ENCODE results near the gene ACOX3.

DNA sequence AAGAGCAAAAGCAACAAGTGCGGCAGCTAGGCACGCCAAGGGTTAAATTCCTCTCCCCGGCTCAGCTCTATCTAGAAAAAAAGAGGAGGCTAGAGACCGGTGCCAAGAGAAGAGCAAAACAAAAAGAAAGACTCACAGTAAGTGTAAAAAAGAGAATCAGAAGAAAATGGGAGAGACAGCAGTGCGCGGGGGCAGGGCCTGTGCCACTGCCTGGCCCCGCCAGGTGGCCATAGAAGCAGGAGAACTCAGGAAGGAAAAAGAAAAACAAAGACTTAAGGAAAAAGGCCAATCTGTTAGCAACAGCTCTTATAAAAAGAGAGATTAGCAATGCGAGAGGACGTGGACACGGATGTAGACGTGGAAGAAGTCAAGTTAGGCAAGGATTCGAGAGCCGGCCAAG, 3.2 kb downstream of the ACOX3 start:
- TF ChIP-seq, protein P1, sequence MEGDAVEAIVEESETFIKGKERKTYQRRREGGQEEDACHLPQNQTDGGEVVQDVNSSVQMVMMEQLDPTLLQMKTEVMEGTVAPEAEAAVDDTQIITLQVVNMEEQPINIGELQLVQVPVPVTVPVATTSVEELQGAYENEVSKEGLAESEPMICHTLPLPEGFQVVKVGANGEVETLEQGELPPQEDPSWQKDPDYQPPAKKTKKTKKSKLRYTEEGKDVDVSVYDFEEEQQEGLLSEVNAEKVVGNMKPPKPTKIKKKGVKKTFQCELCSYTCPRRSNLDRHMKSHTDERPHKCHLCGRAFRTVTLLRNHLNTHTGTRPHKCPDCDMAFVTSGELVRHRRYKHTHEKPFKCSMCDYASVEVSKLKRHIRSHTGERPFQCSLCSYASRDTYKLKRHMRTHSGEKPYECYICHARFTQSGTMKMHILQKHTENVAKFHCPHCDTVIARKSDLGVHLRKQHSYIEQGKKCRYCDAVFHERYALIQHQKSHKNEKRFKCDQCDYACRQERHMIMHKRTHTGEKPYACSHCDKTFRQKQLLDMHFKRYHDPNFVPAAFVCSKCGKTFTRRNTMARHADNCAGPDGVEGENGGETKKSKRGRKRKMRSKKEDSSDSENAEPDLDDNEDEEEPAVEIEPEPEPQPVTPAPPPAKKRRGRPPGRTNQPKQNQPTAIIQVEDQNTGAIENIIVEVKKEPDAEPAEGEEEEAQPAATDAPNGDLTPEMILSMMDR (conservative IDR thresholded peaks at IDR 0.05; ENCODE audit: low read depth, low read length): no peak
- TF ChIP-seq EZH2phosphoT487 (IDR thresholded peaks at IDR 0.05; ENCODE audit: borderline replicate concordance, low read length) (no peak), EZH2 (IDR thresholded peaks at IDR 0.05; ENCODE audit: low read length, unreplicated experiment) (no peak)
